Measurements from ENCODE around the gene RGPD4. TPM values are rescaled to one million over a fixed set of nuclear protein-coding genes. Genes with fewer than 3 reads are reported as not detected.
A peak's percentile ranks its signal among the peaks of the same experiment; 100 is the strongest.

The RGPD4 gene
- total RNA-seq, 1 donor from 2014 or later = not detected

- DNase-seq = peak; percentile 32
These were observed 104.7 kb downstream of the RGPD4 start for GRCh38 chr2:107931412-107931811.

DNA sequence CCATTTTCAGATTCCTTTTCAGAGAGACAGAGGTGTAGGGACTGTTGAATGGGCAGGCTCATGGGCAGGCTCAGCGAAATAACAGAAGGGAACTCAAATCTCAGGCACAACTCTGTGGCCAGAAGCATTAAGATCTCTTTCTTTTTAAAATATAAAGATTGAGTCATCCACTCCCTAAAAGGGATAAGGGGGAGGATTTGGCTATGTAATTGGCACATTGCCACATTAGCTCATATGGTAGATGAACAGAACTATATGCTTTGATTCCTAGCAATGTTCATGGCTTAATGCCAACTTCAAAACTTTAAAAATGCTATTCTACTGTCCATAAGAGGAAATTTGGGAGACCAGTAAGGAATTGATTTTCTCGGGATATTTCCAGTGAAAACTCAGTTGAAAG is 105.8 kb downstream of the RGPD4 start:
- DNase-seq = peak; percentile 78

- DNase-seq = peak; percentile 64
These were observed 106.3 kb downstream of the RGPD4 start for GRCh38 chr2:107932979-107933378.

- peak; percentile 33 for DNase-seq
These were observed 110.0 kb downstream of the RGPD4 start for GRCh38 chr2:107936433-107937359.

Small RNAs within 50 kb of the gene (small RNA-seq; reads per million reads assigned to genes)
- gene AC009963.1 (ENCODE audit: low replicate concordance) (not detected), gene AC009963.2 (ENCODE audit: low replicate concordance) (not detected)

Other genes starting within 250 kb of the RGPD4 start
- 0.51 TPM for gene SLC5A7, start 159.6 kb downstream of the RGPD4 start, total RNA-seq